ENCODE measurements around the gene PSMD9. TPM values are rescaled to one million over a fixed set of nuclear protein-coding genes. Genes with fewer than 3 reads are reported as not detected.

PSMD9 gene
- total RNA-seq, 1 experiment from 2014 or later: 66.0 TPM

DNA sequence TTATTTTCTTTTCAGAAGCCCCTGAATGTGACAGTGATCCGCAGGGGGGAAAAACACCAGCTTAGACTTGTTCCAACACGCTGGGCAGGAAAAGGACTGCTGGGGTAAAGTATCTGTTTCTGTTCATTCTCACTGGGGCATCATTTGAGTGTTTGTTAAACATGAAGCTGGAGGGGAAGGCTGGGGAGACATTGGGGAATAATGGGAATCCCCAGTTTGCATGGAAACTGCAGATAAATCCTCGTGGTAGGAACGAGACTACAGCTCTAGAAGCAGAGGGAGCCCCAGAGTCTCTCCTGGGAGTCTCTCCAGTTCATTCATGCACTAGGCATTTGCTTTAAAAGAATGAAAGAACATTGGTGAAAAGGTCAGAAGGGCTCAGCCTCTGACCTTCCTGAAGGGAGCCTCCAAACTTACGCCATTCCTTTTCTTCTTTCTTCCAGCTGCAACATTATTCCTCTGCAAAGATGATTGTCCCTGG is 27.3 kb downstream of the PSMD9 start:
- no TSS peak for BruUV-seq (replicated peaks)
- intact Hi-C loops (cut with micrococcal nuclease; ENCODE audit: unreplicated experiment): loop anchor here (10.0 kb wide), 2 partner anchors 109 to 279 kb away; partner anchors contain the start of gene BCL7A
- Mint-ChIP-seq H3K9me3 (ENCODE audit: low read depth, unreplicated experiment) (no peaks in the 10 kb centered on the region), H3K4me1 (ENCODE audit: low read depth, unreplicated experiment) (peaks cover 14% of the 10 kb centered on the region), H3K36me3 (ENCODE audit: insufficient read depth, unreplicated experiment) (peaks cover 26% of the 10 kb centered on the region), H3K4me3 (ENCODE audit: low read depth, unreplicated experiment) (no peak overlapping the region), H3K27me3 (ENCODE audit: unreplicated experiment) (no peaks in the 10 kb centered on the region), H3K27ac (ENCODE audit: unreplicated experiment) (no peak overlapping the region)
- CTCF ChIA-PET: interaction anchor here (1.7 kb wide), 1 partner anchor 121 kb away, joined by 5 read pairs; no protein-coding TSS in a partner anchor
- TF ChIP-seq, protein P1, sequence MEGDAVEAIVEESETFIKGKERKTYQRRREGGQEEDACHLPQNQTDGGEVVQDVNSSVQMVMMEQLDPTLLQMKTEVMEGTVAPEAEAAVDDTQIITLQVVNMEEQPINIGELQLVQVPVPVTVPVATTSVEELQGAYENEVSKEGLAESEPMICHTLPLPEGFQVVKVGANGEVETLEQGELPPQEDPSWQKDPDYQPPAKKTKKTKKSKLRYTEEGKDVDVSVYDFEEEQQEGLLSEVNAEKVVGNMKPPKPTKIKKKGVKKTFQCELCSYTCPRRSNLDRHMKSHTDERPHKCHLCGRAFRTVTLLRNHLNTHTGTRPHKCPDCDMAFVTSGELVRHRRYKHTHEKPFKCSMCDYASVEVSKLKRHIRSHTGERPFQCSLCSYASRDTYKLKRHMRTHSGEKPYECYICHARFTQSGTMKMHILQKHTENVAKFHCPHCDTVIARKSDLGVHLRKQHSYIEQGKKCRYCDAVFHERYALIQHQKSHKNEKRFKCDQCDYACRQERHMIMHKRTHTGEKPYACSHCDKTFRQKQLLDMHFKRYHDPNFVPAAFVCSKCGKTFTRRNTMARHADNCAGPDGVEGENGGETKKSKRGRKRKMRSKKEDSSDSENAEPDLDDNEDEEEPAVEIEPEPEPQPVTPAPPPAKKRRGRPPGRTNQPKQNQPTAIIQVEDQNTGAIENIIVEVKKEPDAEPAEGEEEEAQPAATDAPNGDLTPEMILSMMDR (IDR thresholded peaks at IDR 0.05; ENCODE audit: unreplicated experiment): no peak
- no peak for DNase-seq

DNA sequence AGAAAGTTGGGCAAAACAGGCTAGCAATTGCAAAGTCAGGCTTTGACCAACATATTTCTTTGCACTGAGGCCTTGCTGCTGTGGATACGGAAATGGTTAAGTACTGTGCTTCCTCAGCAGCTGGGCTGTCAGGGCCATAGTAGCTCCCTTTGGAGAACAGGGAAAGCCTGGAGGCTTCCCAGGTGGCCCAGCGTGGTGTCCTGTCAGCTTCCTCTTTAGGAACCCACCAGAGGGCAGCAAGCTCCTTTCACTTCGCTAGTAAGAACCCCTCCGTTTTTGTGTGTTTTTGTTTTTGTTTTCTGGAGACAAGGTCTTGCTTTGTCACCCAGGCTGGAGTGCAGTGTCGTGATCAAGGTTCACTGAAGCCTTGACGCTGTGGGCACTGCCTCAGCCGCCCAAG is 28.1 kb downstream of the PSMD9 start:
- Mint-ChIP-seq H3K4me1 (ENCODE audit: low read depth, unreplicated experiment) (peaks cover 14% of the 10 kb centered on the region), H3K36me3 (ENCODE audit: insufficient read depth, unreplicated experiment) (peaks cover 21% of the 10 kb centered on the region), H3K9me3 (ENCODE audit: low read depth, unreplicated experiment) (no peaks in the 10 kb centered on the region), H3K27me3 (ENCODE audit: unreplicated experiment) (no peaks in the 10 kb centered on the region), H3K4me3 (ENCODE audit: low read depth, unreplicated experiment) (no peak overlapping the region), H3K27ac (ENCODE audit: unreplicated experiment) (no peak overlapping the region)
- DNase-seq: peak; percentile 27
- CTCF ChIA-PET: interaction anchor here (0.6 to 1.7 kb wide), 6 partner anchors 106 to 380 kb away, joined by 3 to 8 read pairs (median 4); no protein-coding TSS in a partner anchor
- BruUV-seq (replicated peaks): no TSS peak
- TF ChIP-seq, protein P1 (IDR thresholded peaks at IDR 0.05; ENCODE audit: unreplicated experiment): no peak
- intact Hi-C loops (cut with micrococcal nuclease; ENCODE audit: unreplicated experiment): loop anchor here (10.0 kb wide), 2 partner anchors 108 to 278 kb away; partner anchors contain the start of gene BCL7A

DNA sequence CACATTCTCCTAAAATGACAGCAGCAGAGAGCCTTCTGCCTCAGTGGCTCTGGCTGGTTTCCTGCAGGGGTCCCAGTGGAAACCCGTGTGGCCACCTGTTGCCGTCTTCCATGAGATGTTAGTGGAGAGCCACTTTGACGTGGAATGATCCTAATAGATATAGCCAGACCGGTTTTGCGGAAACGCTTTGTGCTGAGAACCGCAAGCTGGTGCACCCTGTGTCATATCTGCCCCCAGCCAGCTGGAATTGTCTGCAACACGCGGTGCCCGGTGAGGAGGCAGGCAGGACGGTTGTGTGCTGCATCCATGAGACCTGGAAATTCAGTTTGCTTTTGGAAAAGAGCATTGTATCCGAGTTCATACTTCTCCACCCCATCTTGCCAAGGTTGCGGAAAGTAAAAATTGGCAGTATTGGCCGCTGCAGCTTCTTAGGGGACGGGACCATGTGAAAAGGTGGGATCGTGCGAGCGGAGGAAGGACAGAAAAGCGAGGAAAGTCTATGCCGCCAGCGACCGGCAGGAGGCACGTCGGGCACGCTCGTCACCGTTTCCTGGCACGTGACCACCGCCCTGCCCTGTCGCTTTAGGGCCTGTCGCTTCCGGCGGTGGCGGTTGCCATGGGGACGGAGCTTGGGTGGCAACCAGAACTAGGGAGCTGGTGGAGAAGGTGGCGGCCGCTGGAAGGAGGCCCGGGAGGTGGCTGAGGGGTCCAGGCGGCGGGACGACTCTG is 29.5 kb downstream of the PSMD9 start, which contains the start of gene CFAP251:
CFAP251 (plus strand) TSS at position 643 of the 729 bp plus-strand sequence. CDS start 2,714 bp downstream, outside the sequence.
- peaks cover 15% of the 10 kb centered on the region for H3K36me3 Mint-ChIP-seq (ENCODE audit: insufficient read depth, unreplicated experiment)
- H3K4me3 Mint-ChIP-seq (ENCODE audit: low read depth, unreplicated experiment): peak within 1 kb of the TSS; percentile 80
- TF ChIP-seq, protein P1 (IDR thresholded peaks at IDR 0.05; ENCODE audit: unreplicated experiment): peak; percentile 53
- intact Hi-C loops (cut with micrococcal nuclease; ENCODE audit: unreplicated experiment): loop anchor here (10.0 kb wide), 2 partner anchors 107 to 277 kb away; partner anchors contain the start of gene BCL7A
- DNase-seq: peak; percentile 97
- peaks cover 14% of the 10 kb centered on the region for H3K4me1 Mint-ChIP-seq (ENCODE audit: low read depth, unreplicated experiment)
- H3K27ac Mint-ChIP-seq (ENCODE audit: unreplicated experiment): peak within 1 kb of the TSS; percentile 98
- BruUV-seq (replicated peaks): TSS peak; percentile 99
- CTCF ChIA-PET: interaction anchor here (0.6 to 0.8 kb wide), 3 partner anchors 8 to 1341 kb away, joined by 3 to 7 read pairs (median 4); no protein-coding TSS in a partner anchor
- H3K9me3 Mint-ChIP-seq (ENCODE audit: low read depth, unreplicated experiment): no peaks in the 10 kb centered on the region
- H3K27me3 Mint-ChIP-seq (ENCODE audit: unreplicated experiment): no peaks in the 10 kb centered on the region

DNA sequence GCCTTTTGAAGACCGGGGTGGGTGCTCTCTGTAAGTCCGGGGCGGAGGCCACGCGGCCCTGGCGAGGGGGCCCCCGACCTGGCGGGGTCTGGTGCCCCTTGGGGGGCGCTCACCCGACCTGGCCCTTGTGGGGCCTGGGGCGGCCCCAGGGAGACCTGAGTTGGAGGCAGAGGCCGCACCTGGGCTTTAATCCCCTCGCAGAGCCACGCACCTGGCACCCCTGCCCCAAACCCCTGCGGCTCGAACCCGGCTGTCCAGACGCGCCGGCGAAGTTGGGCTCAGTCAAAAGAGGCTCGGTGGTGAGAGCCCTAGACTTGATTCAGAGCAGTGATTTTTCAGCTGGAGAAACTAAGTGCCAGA is 30.1 kb downstream of the PSMD9 start:
- CTCF ChIA-PET: interaction anchor here (0.6 to 0.8 kb wide), 3 partner anchors 9 to 1342 kb away, joined by 3 to 7 read pairs (median 4); no protein-coding TSS in a partner anchor
- H3K27me3 Mint-ChIP-seq (ENCODE audit: unreplicated experiment): no peaks in the 10 kb centered on the region
- no peak for DNase-seq
- peak overlapping the region; percentile 80 for H3K4me3 Mint-ChIP-seq (ENCODE audit: low read depth, unreplicated experiment)
- H3K36me3 Mint-ChIP-seq (ENCODE audit: insufficient read depth, unreplicated experiment): peaks cover 15% of the 10 kb centered on the region
- H3K27ac Mint-ChIP-seq (ENCODE audit: unreplicated experiment): peak overlapping the region; percentile 98
- no TSS peak for BruUV-seq (replicated peaks)
- peaks cover 17% of the 10 kb centered on the region for H3K4me1 Mint-ChIP-seq (ENCODE audit: low read depth, unreplicated experiment)
- no peaks in the 10 kb centered on the region for H3K9me3 Mint-ChIP-seq (ENCODE audit: low read depth, unreplicated experiment)
- TF ChIP-seq, protein P1 (IDR thresholded peaks at IDR 0.05; ENCODE audit: unreplicated experiment): no peak
- intact Hi-C loops (cut with micrococcal nuclease; ENCODE audit: unreplicated experiment): loop anchor here (10.0 kb wide), 2 partner anchors 106 to 276 kb away; partner anchors contain the start of gene BCL7A
